ENCODE results near the gene OR5L1. TPM values are rescaled to one million over a fixed set of nuclear protein-coding genes. Genes with fewer than 3 reads are reported as not detected.

Gene OR5L1
- not detected in 2 replicates for total RNA-seq (2014; rRNA removed)
- not detected for polyA plus RNA-seq (2012)

GRCh38 chr11:55811067-55811466 is at the start of gene OR5L1:
Gene OR5L1, plus strand, starts transcription at chr11:55811367. Its CDS starts 100 bp downstream, at chr11:55811467.
- DNase-seq (ENCODE audit: low read depth): no peak

DNA sequence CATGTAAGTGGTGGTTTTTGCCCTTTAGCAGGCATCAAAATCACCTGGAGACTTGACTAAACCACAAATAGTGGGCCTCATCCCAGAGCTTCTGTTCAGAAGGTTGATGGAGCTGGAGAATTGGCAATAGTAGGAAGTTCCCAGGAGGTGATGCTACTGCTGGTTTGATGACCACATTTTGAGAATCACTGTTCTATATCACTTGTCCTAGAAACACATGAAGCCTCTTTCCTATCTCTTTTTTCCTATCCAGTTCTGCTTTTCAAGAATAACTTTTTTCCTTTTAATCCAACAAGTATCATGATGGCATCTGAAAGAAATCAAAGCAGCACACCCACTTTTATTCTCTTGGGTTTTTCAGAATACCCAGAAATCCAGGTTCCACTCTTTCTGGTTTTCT is 38.0 kb upstream of the OR5L1 start, which contains the start of gene OR5D13:
TSS of gene OR5D13 (plus strand) at position 301 of the 400 bp plus-strand sequence. CDS start at position 301, 0 bp downstream.
- no peak for DNase-seq (ENCODE audit: low read depth)

DNA sequence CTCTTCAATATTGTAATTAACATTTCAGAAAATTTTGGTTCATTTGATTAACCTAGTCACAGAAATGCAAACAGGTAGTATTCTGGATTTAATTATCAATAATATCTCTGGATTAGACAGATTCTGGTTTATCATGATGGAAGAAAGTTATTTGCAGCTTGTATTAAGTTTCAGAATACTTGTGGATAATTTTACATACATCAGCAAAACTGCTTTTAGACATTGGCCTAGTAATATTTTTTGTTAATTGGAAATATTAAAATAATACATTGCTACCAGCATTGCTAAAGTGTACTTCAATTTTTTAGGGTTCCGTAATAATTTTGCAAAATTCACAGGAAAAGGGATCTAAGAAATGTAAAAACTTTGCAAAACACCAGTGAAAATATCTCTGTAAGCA is 19.6 kb upstream of the OR5L1 start:
- DNase-seq (ENCODE audit: low read depth): no peak

DNA sequence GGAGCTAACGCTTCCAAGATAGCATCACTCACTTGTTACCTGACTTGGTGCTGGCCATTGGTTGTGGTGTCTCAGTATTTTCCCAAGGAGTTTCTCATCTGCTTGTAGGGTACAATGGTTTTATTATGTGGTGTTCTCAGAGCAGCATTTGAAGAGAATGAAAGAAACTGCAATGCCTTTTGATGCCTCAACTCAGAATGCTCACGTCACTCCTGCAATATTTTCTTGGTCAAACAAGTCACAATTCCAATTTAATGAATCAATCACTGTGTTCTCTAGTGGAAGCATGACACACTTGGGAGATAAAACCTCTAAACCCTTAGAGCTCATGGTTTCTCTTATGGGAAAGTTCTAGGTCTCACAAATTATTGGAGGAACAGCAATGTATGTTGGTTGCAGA is 17.8 kb upstream of the OR5L1 start:
- DNase-seq (ENCODE audit: low read depth): no peak

DNA sequence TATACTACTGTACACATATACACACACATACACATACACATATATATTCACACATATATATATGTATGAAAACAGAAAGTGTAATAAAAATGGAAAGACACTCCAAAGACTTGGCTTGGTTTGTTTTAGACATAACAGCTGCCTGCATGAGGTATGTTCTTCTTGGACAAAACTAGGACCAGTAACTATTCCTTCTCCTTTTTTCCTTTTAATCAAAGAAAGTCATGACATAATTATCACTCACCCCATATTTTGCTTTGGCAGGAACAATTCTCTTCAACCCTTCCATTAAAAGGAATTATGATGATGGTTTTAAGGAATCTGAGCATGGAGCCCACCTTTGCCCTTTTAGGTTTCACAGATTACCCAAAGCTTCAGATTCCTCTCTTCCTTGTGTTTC is 15.9 kb upstream of the OR5L1 start, which contains the start of gene OR5D14:
TSS of gene OR5D14 (plus strand) at position 301 of the 400 bp plus-strand sequence. CDS start at position 301, 0 bp downstream.
- DNase-seq (ENCODE audit: low read depth): no peak

DNA sequence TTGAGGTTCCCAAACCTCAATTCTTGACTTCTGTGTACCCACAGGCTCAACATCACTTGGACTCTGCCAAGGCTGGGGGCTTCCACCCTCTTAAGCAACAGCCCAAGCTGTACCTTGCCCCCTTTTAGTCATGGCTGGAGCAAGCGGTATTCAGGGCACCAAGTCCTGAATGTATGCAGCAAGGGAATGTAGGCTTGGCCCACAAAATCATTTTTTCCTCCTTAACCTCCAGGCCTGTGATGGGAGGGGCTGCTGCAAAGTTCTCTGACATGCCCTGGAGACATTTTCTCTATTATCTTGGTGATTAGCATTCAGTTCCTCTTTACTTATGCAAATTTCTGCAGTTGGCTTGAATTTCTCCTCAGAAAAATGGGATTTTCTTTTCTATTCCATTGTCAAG is 4.9 kb upstream of the OR5L1 start:
- no peak for DNase-seq (ENCODE audit: low read depth)

- DNase-seq (ENCODE audit: low read depth): no peak
These were observed 8.2 kb downstream of the OR5L1 start, which contains the start of gene OR5D18 for GRCh38 chr11:55819330-55819729. Gene OR5D18, plus strand, starts transcription at chr11:55819630. Its CDS starts 0 bp downstream, at chr11:55819630.

DNA sequence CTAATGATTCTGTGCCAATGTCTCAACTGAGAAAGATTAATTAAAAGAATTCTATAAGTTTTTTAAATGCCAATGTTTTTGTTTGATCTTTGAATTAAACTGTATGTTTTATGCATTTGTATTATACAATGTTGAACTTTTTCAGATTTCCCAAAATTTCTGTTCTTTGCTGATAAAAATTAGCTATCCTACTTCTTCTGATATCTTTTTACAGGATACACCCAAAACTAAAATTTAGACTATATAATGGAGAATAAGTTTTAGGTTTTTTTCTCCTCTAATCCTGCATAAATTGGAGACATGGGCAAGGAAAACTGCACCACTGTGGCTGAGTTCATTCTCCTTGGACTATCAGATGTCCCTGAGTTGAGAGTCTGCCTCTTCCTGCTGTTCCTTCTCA is 15.8 kb downstream of the OR5L1 start, which contains the start of gene OR5L2:
TSS of gene OR5L2 (plus strand) at position 301 of the 400 bp plus-strand sequence. CDS start at position 301, 0 bp downstream.
- no peak for DNase-seq (ENCODE audit: low read depth)

DNA sequence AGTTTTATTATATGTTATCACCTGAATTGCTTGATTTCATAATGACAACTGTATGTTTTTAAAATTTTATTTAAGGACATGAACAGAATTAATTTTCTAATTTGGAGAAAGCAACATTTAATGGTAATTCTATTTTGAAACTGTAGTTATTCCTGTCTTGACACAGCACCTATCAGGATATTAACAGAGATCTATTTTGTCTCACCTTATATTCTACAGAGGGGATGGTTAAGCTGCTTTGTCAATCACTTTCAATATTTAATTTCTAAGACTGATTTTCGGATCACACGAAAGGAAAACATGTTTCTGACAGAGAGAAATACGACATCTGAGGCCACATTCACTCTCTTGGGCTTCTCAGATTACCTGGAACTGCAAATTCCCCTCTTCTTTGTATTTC is 27.3 kb downstream of the OR5L1 start, which contains the start of gene OR5D16:
TSS of gene OR5D16 (plus strand) at position 301 of the 400 bp plus-strand sequence. CDS start at position 301, 0 bp downstream.
- no peak for DNase-seq (ENCODE audit: low read depth)

- DNase-seq (ENCODE audit: low read depth): no peak
These were observed 36.3 kb downstream of the OR5L1 start for GRCh38 chr11:55847453-55847852.

GRCh38 chr11:55849037-55849436 is 37.9 kb downstream of the OR5L1 start:
- no peak for DNase-seq (ENCODE audit: low read depth)

DNA sequence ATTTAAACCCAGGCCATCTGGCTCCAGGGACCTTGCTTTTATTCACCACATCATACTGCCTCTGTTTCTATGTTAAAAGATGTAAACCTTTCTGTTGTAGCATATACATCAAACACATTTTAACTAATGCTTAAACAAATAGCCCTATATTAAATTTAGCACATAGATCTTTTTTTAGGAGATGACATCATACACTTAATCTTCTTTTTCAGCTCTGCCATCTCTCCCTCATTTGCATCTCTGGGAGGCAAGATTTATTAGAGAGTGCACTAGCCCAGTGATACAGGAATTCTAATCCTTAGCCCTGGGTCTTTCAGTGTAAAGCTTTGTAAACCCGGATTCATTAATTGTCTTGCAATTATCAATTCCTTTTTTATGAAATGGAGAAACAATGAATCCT is 41.0 kb downstream of the OR5L1 start:
- no peak for DNase-seq (ENCODE audit: low read depth)

- DNase-seq (ENCODE audit: low read depth): no peak
These were observed 43.5 kb downstream of the OR5L1 start for GRCh38 chr11:55854704-55855103.

Other genes starting within 250 kb of the OR5L1 start
- not detected in 2 replicates for gene OR4C16, start 239.2 kb upstream of the OR5L1 start, total RNA-seq (2014; rRNA removed)
- gene OR4C11, start 203.7 kb upstream of the OR5L1 start, total RNA-seq (2014; rRNA removed): not detected in 2 replicates
- not detected in 2 replicates for gene OR4P4, start 176.3 kb upstream of the OR5L1 start, total RNA-seq (2014; rRNA removed)
- gene OR4S2, start 163.0 kb upstream of the OR5L1 start, total RNA-seq (2014; rRNA removed): not detected in 2 replicates
- gene OR4C6, start 149.2 kb upstream of the OR5L1 start, total RNA-seq (2014; rRNA removed): not detected in 2 replicates
- gene OR5D13, start 37.9 kb upstream of the OR5L1 start, total RNA-seq (2014; rRNA removed): not detected in 2 replicates
- not detected in 2 replicates for gene OR5D14, start 15.8 kb upstream of the OR5L1 start, total RNA-seq (2014; rRNA removed)
- not detected in 2 replicates for gene OR5D18, start 8.3 kb downstream of the OR5L1 start, total RNA-seq (2014; rRNA removed)
- not detected in 2 replicates for gene OR5L2, start 15.9 kb downstream of the OR5L1 start, total RNA-seq (2014; rRNA removed)
- gene OR5D16, start 27.4 kb downstream of the OR5L1 start, total RNA-seq (2014; rRNA removed): not detected in 2 replicates
- not detected in 2 replicates for gene TRIM51, start 71.9 kb downstream of the OR5L1 start, total RNA-seq (2014; rRNA removed)
- not detected in 2 replicates for gene OR5W2, start 103.2 kb downstream of the OR5L1 start, total RNA-seq (2014; rRNA removed)
- gene OR5I1, start 125.0 kb downstream of the OR5L1 start, total RNA-seq (2014; rRNA removed): not detected in 2 replicates
- not detected in 2 replicates for gene OR10AG1, start 158.6 kb downstream of the OR5L1 start, total RNA-seq (2014; rRNA removed)
- gene OR5F1, start 183.3 kb downstream of the OR5L1 start, total RNA-seq (2014; rRNA removed): not detected in 2 replicates
- not detected in 2 replicates for gene OR5AS1, start 216.3 kb downstream of the OR5L1 start, total RNA-seq (2014; rRNA removed)

All from LHCN-M2 (cell line).